Stomach (tissue), 9 donors: ENCODE data around the gene PLCB1. TPM values are rescaled to one million over a fixed set of nuclear protein-coding genes. Genes with fewer than 3 reads are reported as not detected.
"Not testable (repeated sequence)": the region's sequence is repeated elsewhere in the genome, so short reads cannot be mapped to it uniquely, and the experiment has no call there.

ENCODE experiments used
- DNase-seq, 2 donors: peaks; one replicate each; pipeline versions ENCODE4 v3.0.0 to v3.0.0-alpha.2; 2013 to 2019
- H3K27ac ChIP-seq, 5 donors: fragments of 200-600 bp in 4 of 5; sonication (generic) in 4 of 5; one replicate each; pipeline ENCODE4 v1.5.1; 2013 to 2019; ENCODE audit warnings: mild to moderate bottlenecking in 1 of 5, moderate library complexity in 1 of 5
- H3K27me3 ChIP-seq, 3 donors: fragments of 200-600 bp; sonication (generic); one replicate each; pipeline ENCODE4 v1.5.1; 2017 to 2019; ENCODE audit warnings: mixed run types in 1 of 3
- H3K36me3 ChIP-seq, 4 donors: fragments of 200-600 bp; sonication (generic); 1 replicate in 3 of 4; 2 replicates in 1 of 4; pipeline ENCODE4 v1.5.1; 2016 to 2019
- H3K4me1 ChIP-seq, 4 donors: fragments of 200-600 bp; sonication (generic); one replicate each; pipeline ENCODE4 v1.5.1; 2016 to 2019
- H3K4me3 ChIP-seq, 4 donors: fragments of 200-600 bp; sonication (generic) in 3 of 4; one replicate each; pipeline ENCODE4 v1.5.1; 2016 to 2019; ENCODE audit warnings: mild to moderate bottlenecking in 1 of 4
- H3K9me3 ChIP-seq, 4 donors: fragments of 200-600 bp; sonication (generic); one replicate each; pipeline ENCODE4 v1.5.1; 2016 to 2019
- EP300 ChIP-seq: sonication (generic); formaldehyde crosslinking; IDR thresholded peaks from one replicate; pipeline ENCODE4 v1.6.1; 2017; ENCODE audit warnings: antibody characterized with exemption
- POLR2A ChIP-seq, 4 donors: fragments of 450-650 bp; IDR thresholded peaks; one replicate each; pipeline ENCODE4 v1.6.1; 2016; ENCODE audit warnings: antibody characterized with exemption in 4 of 4, control low read depth in 2 of 4, mild to moderate bottlenecking in 1 of 4, moderate library complexity in 1 of 4
- POLR2AphosphoS5 ChIP-seq, 3 donors: sonication (generic); formaldehyde crosslinking; IDR thresholded peaks; one replicate each; pipeline ENCODE4 v1.6.1; 2016; ENCODE audit warnings: antibody characterized with exemption in 3 of 3
- WGBS, 5 donors: extraction: QIAGEN DNeasy Blood & Tissue Kit in 3 of 5; methylation state at CpG; one replicate each; pipeline versions ENCODE4 v1.1.5 to v1.1.7; 2013 to 2018; 5-methylcytosine and 5-hydroxymethylcytosine counted together
- intact Hi-C: fragments of 100-400 bp; cut with DNase I; formaldehyde crosslinking; loops from one replicate; pipeline ENCODE4 v1.15.1; 2023; ENCODE audit warnings: low total_unique reads
- polyA plus RNA-seq, 3 donors: library from polyadenylated mRNA; stranded (reverse); fragments of 200-250 nt; gene quantifications; one replicate each; pipeline ENCODE4 v1.2.3, GENCODE V29; 2013
- total RNA-seq, 5 donors: library from RNA; depleted of rRNA; stranded (reverse); fragments of >200 nt; gene quantifications; one replicate each; pipeline versions ENCODE4 v1.1.0 to v1.2.3, GENCODE V29; 2014 to 2016
- TF ChIP-seq, protein P1 (sequence below), 7 experiments: fragments of 450-650 bp in 4 of 7; fragments of 200-600 bp in 3 of 7; sonication (generic) in 3 of 7; IDR thresholded peaks; one replicate each; pipeline ENCODE4 v1.5.1; 2016 to 2019; ENCODE audit warnings: antibody characterized with exemption in 7 of 7, control low read depth in 2 of 7, mild to moderate bottlenecking in 1 of 7
- donor health status: healthy with polysubstance abuse.
- donor health status: Bipolar disorder and iron deficiency.
- donor health status: healthy.

Gene PLCB1
- total and polyA plus RNA-seq, 8 donors, result 4.1 to 66.5 (median 11.7) TPM

DNA sequence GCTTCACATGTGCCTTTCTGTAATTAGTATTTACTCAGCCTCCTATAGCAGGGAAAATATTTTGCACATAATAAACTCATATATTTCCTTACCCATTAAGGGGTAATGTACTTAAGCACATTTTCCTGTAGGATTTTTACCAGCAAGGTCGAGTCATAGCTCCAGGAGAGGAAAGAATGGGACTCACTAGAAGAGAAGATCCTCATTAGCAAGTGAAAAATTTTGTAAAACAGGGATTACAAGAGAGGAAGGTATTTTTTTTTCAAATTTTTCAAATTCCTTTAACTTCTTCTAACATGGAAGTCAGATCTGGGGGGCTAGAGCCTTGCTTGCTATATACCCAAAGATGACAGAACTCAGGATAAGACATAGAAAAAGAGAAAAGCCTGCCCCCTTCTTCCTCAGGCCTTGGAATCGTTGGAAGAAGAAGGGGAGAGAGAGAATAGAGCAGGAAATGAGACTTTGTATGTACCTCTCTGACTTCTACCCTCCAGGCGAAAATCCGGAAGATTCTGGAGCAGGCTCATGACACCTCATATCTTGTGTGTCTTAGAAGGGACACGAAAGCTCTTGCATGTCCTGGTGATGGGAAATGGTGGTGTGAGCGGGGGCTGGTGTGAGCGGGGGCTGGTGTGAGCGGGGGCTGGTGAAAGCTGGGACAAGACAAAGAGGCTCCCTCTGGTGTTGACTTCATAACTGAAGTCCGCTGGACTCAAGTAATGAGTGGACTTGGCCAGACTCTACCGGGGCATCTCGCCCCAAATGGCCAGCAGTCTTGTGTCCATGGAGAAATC is 679.9 kb downstream of the PLCB1 start:
- H3K27ac ChIP-seq, result peak overlapping the region in 4 of 5 donors; percentile 6 to 46 (median 28)
- WGBS, 5 donors, result 84 to 93% (median 90%) methylated on average over 11 of the region's 11 CpGs
- H3K9me3 ChIP-seq, result no peaks in the 10 kb centered on the region
- DNase-seq, result no peak
- no peaks in the 10 kb centered on the region for H3K36me3 ChIP-seq
- H3K4me1 ChIP-seq, result peaks cover 4 to 25% (median 17%) of the 10 kb centered on the region in 4 donors
- intact Hi-C loops, result no loop called here
- TF ChIP-seq EP300, result no peak
- TF ChIP-seq POLR2AphosphoS5 (IDR thresholded peaks at IDR 0.05), result no peak
- TF ChIP-seq POLR2A (IDR thresholded peaks at IDR 0.05), result no peak
- TF ChIP-seq, protein P1, sequence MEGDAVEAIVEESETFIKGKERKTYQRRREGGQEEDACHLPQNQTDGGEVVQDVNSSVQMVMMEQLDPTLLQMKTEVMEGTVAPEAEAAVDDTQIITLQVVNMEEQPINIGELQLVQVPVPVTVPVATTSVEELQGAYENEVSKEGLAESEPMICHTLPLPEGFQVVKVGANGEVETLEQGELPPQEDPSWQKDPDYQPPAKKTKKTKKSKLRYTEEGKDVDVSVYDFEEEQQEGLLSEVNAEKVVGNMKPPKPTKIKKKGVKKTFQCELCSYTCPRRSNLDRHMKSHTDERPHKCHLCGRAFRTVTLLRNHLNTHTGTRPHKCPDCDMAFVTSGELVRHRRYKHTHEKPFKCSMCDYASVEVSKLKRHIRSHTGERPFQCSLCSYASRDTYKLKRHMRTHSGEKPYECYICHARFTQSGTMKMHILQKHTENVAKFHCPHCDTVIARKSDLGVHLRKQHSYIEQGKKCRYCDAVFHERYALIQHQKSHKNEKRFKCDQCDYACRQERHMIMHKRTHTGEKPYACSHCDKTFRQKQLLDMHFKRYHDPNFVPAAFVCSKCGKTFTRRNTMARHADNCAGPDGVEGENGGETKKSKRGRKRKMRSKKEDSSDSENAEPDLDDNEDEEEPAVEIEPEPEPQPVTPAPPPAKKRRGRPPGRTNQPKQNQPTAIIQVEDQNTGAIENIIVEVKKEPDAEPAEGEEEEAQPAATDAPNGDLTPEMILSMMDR (IDR thresholded peaks at IDR 0.05), result no peak
- H3K4me3 ChIP-seq, result no peak overlapping the region
- no peaks in the 10 kb centered on the region for H3K27me3 ChIP-seq

DNA sequence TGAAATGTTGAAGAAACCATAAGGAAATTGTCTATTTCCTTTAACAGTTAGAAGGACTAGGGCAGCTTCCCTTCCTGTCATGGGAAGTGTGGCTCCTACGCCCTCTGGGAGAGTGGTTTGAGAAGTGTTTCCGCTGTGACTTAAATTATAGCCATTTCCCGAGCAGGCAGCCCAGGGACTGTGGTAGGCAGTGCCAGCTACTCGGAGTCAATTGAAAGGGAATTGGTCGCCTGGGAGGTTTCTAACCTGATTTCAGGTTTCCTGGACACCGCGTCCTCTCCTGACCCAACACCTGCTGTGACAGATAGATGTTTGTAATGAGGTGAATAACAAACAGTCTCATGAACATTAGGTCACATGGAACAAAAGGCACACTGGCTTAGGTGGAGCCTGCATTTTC is 680.8 kb downstream of the PLCB1 start:
- Histone ChIP-seq H3K27ac (peak overlapping the region in 4 of 5 donors; percentile 6 to 46 (median 28)), H3K4me3 (no peak overlapping the region), H3K9me3 (no peaks in the 10 kb centered on the region), H3K36me3 (no peaks in the 10 kb centered on the region), H3K27me3 (no peaks in the 10 kb centered on the region), H3K4me1 (peaks cover 4 to 20% (median 14%) of the 10 kb centered on the region in 4 donors)
- TF ChIP-seq POLR2A (IDR thresholded peaks at IDR 0.05) (no peak), EP300 (no peak), POLR2AphosphoS5 (IDR thresholded peaks at IDR 0.05) (no peak)
- TF ChIP-seq, protein P1 (IDR thresholded peaks at IDR 0.05), result no peak
- WGBS, 5 donors, result 61 to 85% (median 77%) methylated on average over 7 of the region's 7 CpGs
- intact Hi-C loops, result no loop called here
- peak in 1 of 2 donors; percentile 31 for DNase-seq

DNA sequence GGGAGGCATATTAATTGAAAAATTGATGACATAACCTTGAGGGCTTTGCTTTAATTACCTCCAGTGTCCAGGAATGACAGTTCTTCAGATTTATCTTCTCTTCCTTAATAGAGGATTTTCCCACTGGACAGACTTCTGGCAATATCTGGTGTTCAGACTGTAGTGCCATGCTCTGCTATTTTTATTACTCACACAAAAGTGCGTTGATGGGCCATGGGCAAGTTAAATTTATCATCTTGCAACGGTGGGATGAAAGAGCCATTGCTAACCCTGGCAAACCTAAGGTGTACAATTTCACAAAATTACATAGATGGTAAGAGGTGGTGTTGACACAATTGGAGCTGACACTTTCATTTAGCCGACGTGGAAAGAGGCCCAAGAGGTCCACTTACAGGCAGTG is 683.1 kb downstream of the PLCB1 start:
- H3K9me3 ChIP-seq, result no peaks in the 10 kb centered on the region
- no peak overlapping the region for H3K27ac ChIP-seq
- 70 to 79% (median 74%) methylated on average over 4 of the region's 4 CpGs for WGBS, 5 donors
- no peaks in the 10 kb centered on the region for H3K36me3 ChIP-seq
- TF ChIP-seq POLR2AphosphoS5 (IDR thresholded peaks at IDR 0.05) (no peak), POLR2A (IDR thresholded peaks at IDR 0.05) (no peak), EP300 (no peak)
- TF ChIP-seq, protein P1 (IDR thresholded peaks at IDR 0.05), result no peak
- H3K4me3 ChIP-seq, result no peak overlapping the region
- no peaks in the 10 kb centered on the region for H3K4me1 ChIP-seq
- no peaks in the 10 kb centered on the region for H3K27me3 ChIP-seq
- intact Hi-C loops, result no loop called here
- no peak for DNase-seq

DNA sequence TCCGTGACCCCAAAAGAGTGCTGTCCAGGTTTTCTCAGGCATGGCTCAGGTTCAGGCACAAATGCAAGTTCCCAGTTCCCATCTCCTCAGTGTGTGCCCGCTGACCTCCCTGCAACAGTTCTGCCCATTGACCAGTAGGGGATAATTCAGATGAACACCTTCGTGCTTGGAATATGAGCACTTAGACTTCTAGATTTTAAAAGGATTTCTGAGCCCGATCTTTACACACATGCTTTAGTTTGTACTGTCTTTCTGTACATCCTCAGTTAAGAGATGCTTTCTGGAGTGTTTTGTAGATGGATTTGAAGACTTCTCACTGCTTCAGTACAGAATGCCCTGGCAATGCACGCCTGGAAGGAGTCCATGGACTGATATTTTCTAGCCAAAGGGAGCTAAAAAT is 697.2 kb downstream of the PLCB1 start:
- no peaks in the 10 kb centered on the region for H3K9me3 ChIP-seq
- no peaks in the 10 kb centered on the region for H3K4me1 ChIP-seq
- H3K36me3 ChIP-seq, result no peaks in the 10 kb centered on the region
- intact Hi-C loops, result no loop called here
- no peak overlapping the region for H3K4me3 ChIP-seq
- no peak overlapping the region for H3K27ac ChIP-seq
- no peaks in the 10 kb centered on the region for H3K27me3 ChIP-seq
- no peak for DNase-seq
- no peak for TF ChIP-seq POLR2AphosphoS5 (IDR thresholded peaks at IDR 0.05)
- 89 to 92% (median 92%) methylated on average over 5 of the region's 5 CpGs for WGBS, 5 donors

DNA sequence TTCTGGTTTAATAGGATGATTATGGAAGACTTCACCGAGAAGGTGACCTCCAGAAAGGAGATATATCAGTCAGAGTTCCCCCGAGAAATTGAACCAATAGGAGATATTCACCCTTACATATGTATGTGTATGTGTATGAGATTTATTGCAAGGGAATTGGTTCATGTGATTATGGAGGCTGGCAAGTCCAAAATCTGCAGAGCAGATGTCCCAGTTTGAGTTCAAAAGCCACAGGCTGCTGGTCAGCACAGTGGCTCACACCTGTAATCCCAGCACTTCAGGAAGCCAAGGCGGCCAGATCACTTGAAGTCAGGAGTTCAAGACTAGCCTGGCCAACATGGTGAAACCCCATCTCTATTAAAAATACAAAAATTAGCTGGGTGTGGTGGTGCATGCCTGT is 702.2 kb downstream of the PLCB1 start:
- H3K9me3 ChIP-seq, intact Hi-C loops, H3K27me3 ChIP-seq, H3K27ac ChIP-seq, H3K36me3 ChIP-seq, DNase-seq, H3K4me1 ChIP-seq, H3K4me3 ChIP-seq: not testable (repeated sequence)
- 89 to 98% (median 95%) methylated on average over 3 of the region's 3 CpGs for WGBS, 5 donors
